NCI-H2227 (cell line): ENCODE measurements around the gene MIX23.
"Not testable (repeated sequence)": the region's sequence is repeated elsewhere in the genome, so short reads cannot be mapped to it uniquely, and the experiment has no call there.

Experiments used
- DNase-seq: peaks from one replicate; lab custom pipeline; 2025; ENCODE audit not compliant: unreplicated experiment; lab: John Stamatoyannopoulos, UW

The MIX23 gene

DNA sequence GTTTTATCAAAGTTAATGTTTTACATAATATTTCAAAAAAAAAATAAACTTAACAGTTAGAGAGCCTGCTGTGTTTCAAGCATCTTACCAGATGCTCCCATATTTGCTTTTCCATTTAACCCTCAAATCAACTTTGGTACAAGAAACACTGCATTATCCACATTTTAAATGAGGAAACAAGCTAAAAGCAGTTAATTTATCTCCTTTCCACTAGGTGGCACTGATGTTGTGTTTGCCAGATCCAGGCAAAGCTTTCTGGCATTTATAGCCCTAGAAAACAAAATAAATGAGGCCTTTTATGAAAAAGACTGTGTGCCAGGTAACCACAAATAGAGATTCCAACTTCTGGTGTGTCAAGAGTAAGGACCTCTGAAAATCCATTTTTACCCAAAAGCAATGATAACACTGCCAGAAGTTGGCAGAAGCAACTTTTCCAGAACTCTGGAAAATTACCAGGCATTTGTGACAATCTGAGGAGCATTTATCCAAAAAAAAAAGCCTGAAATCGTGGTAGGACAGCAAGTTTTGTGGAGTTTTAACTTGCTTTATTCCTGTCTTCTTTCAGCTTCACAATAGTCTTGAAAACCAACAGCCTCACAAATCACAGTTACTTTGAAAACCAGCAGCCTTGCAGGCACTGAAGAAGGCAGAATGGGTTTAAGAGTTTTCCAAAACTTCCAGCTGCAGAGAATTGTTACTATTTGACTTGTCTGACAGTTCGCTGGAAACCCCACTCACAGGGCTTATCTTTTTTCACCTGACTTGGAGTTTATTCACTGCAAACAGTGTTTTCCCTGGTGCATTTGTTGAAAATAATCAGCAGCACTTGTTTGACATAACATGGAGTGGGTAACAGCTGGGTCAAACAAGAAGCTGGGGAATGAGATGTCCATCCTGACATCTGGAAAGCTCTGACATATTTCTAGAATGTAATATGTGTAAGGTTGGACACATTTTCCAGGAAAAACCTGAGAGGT is 10.1 kb upstream of the MIX23 start:
- DNase-seq: peak; percentile 45

GRCh38 chr3:122391681-122392446 is 8.8 kb upstream of the MIX23 start:
- DNase-seq: no peak

GRCh38 chr3:122390665-122391064 is 7.6 kb upstream of the MIX23 start:
- no peak for DNase-seq

- DNase-seq: no peak
These were observed 6.9 kb upstream of the MIX23 start for GRCh38 chr3:122389892-122390291.

GRCh38 chr3:122389197-122389596 is 6.2 kb upstream of the MIX23 start:
- no peak for DNase-seq

DNA sequence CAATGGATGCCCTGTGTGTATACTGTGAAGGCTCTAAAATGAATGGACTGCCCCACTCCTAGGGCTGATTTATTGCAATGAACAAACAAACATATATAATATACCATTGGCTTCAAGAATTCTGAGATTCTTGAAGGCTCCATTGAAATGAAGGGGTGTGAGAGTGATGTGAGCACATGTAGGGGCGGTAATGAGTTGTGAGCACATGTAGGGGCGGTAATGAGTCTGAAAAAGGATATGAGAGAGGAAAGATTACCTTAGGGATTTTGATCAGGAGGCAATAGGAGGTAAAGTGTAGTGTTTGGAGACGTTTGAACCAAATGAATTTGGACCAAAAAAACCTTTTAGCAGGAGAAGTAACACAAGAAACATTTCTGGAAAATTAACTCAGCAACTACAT is 4.7 kb upstream of the MIX23 start:
- no peak for DNase-seq

GRCh38 chr3:122383771-122384697 is 1.0 kb upstream of the MIX23 start, which contains the start of gene FAM162A:
Gene FAM162A, plus strand, starts transcription at chr3:122384182. Its CDS starts 84 bp downstream, at chr3:122384266.
- DNase-seq: peak; percentile 93

GRCh38 chr3:122377975-122378374 is 5.1 kb downstream of the MIX23 start:
- DNase-seq: no peak

DNA sequence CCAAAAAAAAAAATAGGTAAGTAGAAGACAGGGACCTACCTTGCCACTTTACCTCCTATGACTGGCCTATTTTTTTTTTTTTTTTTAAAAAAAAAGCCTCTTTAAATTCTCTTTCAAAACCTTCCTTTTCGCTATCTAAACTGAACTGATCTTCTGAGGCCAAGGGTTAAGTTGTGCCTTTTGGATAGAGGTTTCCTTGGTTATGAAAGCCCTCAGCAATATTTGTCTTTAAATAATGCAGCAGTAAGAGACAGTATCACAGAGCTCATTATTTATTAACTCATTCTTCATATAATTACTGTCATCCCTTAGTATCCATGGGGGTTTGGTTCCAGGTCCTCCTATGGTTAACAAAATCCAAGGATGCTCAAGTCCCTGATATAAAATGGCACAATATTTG is 9.0 kb downstream of the MIX23 start:
- no peak for DNase-seq

DNA sequence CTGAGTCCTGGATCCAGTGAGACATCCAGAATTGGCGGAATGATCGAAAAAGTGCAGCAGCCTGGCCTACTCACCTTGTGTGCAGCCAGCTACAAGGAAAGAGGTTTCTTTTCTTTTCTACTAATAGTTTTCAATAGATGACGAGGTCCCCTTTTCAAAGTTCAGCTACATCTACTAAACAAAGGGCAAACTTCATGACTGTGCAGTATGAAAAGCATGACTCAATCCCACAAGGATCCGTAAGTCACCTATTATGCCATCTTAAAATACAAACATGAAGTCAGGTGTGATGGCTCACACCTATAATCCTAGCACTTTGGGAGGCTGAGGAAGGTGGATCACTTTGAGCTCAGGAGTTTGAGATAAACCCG is 16.7 kb downstream of the MIX23 start:
- DNase-seq: no peak

- not testable (repeated sequence) for DNase-seq
These were observed 17.3 kb downstream of the MIX23 start for GRCh38 chr3:122365582-122366378.

DNA sequence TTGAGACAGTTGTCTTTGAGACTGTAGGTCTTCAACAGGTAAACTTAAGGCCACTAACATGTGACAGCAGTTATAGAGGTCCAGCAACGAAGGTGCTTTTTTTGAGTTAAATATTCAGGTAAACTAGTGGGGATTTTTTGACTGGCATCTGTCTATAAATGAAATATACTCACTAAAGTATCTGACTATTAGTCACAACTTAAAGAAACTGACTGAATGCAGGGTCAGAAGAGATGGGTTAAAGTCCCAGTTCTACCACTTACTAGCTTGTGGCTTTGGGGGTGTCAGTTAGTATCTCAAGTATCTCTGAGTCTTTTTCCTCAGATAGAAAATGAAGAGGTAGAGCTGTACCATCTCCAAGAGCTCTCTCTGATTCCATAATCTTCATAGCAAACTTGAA is 18.0 kb downstream of the MIX23 start:
- DNase-seq: no peak

DNA sequence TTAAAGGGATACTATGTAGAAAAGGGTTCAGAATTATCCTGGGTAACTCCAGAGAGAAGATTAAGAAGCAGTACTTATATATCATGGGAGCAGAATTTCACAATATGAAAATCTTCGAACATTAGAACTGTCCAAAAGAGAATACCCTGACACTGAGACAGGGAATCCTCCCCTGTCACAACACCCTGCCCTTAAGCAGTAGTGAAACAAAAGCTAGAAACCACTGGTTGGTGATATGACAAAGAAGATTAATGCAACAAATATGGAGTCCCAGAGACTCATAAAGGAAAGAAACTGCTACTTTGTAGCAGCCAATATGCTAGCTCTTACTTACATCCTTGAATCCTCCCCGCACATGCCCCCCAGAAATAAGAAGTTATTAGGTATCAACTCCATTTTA is 18.5 kb downstream of the MIX23 start:
- DNase-seq: no peak

- DNase-seq: no peak
These were observed 21.0 kb downstream of the MIX23 start for GRCh38 chr3:122362026-122362425.

DNA sequence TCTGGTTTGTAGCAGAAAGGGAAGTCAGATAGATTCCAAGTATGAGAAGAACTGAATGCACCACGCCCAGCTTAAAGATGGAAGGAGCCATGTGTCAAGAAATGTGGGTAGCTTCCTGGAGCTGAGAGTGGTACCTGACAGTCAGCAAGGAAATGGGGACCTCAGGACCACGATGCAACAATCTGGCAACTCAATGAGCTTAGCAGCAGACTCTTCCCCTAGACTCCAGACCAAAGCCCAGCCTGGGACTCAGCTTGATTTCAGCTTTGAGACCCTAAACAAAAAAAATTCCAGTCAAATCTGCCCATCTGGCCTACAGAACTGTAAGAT is 24.4 kb downstream of the MIX23 start:
- no peak for DNase-seq

- DNase-seq: peak; percentile 1
These were observed 25.0 kb downstream of the MIX23 start for GRCh38 chr3:122357828-122358702.

DNA sequence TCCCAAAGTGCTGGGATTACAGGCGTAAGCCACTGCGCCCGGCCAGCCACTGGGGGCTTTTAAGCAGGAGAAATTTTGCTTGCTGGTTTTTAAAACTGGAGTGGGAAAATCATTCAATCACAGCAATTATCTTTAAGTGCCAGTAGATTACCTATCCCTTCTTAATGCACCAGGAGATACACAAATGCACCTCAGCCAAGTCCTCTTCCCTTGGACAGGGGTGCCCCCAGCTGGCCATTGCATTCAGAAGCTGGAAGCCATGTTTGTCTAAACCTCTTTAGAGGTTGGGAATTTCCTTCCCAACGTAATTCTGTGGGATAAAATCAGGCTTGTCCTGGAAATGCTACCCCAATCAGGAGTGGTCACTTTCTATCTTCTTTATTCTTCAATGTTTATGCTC is 26.6 kb downstream of the MIX23 start:
- DNase-seq: peak; percentile 69

- DNase-seq: no peak
These were observed 27.4 kb downstream of the MIX23 start for GRCh38 chr3:122355612-122356011.

DNA sequence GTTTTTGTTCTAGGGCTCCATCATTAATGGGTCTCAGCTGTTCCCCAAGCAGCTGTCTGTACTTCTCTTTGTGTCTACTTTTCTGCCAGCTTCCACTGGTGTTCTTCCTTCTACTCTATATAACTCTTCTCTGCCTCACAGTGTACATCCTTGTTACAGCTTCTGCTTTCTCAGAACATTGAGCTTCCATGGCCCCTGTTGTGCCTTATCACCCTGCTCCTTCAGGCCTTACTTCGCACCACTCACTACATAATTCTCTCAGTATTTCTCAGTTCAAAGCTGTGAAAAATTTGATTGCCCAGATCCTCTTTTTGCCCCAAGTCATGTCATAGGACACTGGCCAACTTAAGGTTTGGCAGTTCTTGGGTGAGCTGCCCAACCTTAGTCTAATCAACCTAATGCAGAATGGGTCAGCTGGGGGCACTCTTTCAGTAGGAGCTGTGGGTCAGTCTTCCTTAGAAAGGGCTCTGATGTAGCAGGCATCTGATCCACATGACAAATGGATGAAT is 29.1 kb downstream of the MIX23 start:
- no peak for DNase-seq
